SK-N-SH (cell line): Measurements from ENCODE around the gene ARL3. TPM values are rescaled to one million over a fixed set of nuclear protein-coding genes. Genes with fewer than 3 reads are reported as not detected.
"Not testable (repeated sequence)": the region's sequence is repeated elsewhere in the genome, so short reads cannot be mapped to it uniquely, and the experiment has no call there.

ENCODE experiments used
- CTCF ChIA-PET: fragments of 300-600, 350-600 bp; formaldehyde crosslinking; extraction: SDS; loops from one replicate; lab custom pipeline; 2021; lab: Yijun Ruan, JAX
- POLR2A ChIA-PET: fragments of 350-600 bp; sonication (Branson Sonifier 250); formaldehyde crosslinking; extraction: SDS; loops from one replicate; lab custom pipeline; 2020; ENCODE audit warnings: antibody characterized with exemption, inconsistent platforms; lab: Yijun Ruan, JAX
- DNase-seq: peaks from one replicate; pipeline ENCODE4 v3.0.0; 2012
- H2AFZ ChIP-seq: fragments of 200-600 bp; sonication (generic); 2 replicates; pipeline ENCODE4 v1.8.1; 2016; ENCODE audit warnings: antibody characterized with exemption, mild to moderate bottlenecking, low read depth
- H3F3A ChIP-seq: fragments of 200-600 bp; sonication (generic); replicated peaks from 2 replicates; pipeline ENCODE3; 2016; ENCODE audit warnings: antibody characterized with exemption, mild to moderate bottlenecking; ENCODE audit not compliant: insufficient read depth
- H3K27ac ChIP-seq, 2 experiments: fragments of 200-500 bp in 1 of 2; fragments of 200-600 bp in 1 of 2; sonication (Bioruptor generic) in 1 of 2; sonication (generic), shearing (Covaris generic) in 1 of 2; 2 replicates each; pipeline versions ENCODE4 v1.5.1 to v1.6.1; 2014 to 2016; ENCODE audit warnings: low read depth in 2 of 2, inconsistent platforms in 1 of 2, low read length in 1 of 2, mild to moderate bottlenecking in 1 of 2, mixed read lengths in 1 of 2
- H3K27me3 ChIP-seq: fragments of 200-600 bp; sonication (generic), shearing (Covaris generic); 2 replicates; pipeline ENCODE4 v1.6.1; 2016; ENCODE audit warnings: mixed run types; ENCODE audit not compliant: insufficient read depth
- H3K36me3 ChIP-seq, 2 experiments: fragments of 200-500 bp in 1 of 2; fragments of 200-600 bp in 1 of 2; sonication (Bioruptor generic) in 1 of 2; sonication (generic) in 1 of 2; replicated peaks in 1 of 2; 2 replicates each; pipeline versions ENCODE3 to v1.5.1; 2014 to 2016; ENCODE audit warnings: low read length in 1 of 2, mild to moderate bottlenecking in 1 of 2; ENCODE audit not compliant: insufficient read depth in 2 of 2, control insufficient read depth in 1 of 2
- H3K4me1 ChIP-seq, 2 experiments: fragments of 200-500 bp in 1 of 2; fragments of 200-600 bp in 1 of 2; sonication (Bioruptor generic) in 1 of 2; sonication (generic), shearing (Covaris generic) in 1 of 2; 2 replicates each; pipeline versions ENCODE4 v1.5.1 to v1.6.1; 2014 to 2016; ENCODE audit warnings: low read depth in 1 of 2, low read length in 1 of 2, mixed run types in 1 of 2; ENCODE audit not compliant: insufficient read depth in 2 of 2, control insufficient read depth in 1 of 2
- H3K4me2 ChIP-seq: fragments of 200-600 bp; sonication (generic), shearing (Covaris generic); 2 replicates; pipeline ENCODE4 v1.6.1; 2017; ENCODE audit warnings: mixed run types
- H3K4me3 ChIP-seq, 2 experiments: fragments of 200-500 bp in 1 of 2; fragments of 200-600 bp in 1 of 2; sonication (Bioruptor generic) in 1 of 2; sonication (generic), shearing (Covaris generic) in 1 of 2; 2 replicates each; pipeline versions ENCODE4 v1.5.1 to v1.8.1; 2014 to 2016; ENCODE audit warnings: low read depth in 2 of 2, inconsistent platforms in 1 of 2, low read length in 1 of 2, mild to moderate bottlenecking in 1 of 2, mixed read lengths in 1 of 2, moderate library complexity in 1 of 2
- H3K79me2 ChIP-seq: fragments of 200-600 bp; sonication (generic); 2 replicates; pipeline ENCODE4 v1.8.1; 2017; ENCODE audit warnings: mild to moderate bottlenecking; ENCODE audit not compliant: insufficient read depth
- H3K9ac ChIP-seq: fragments of 200-600 bp; sonication (generic); 2 replicates; pipeline ENCODE4 v1.6.1; 2017; ENCODE audit warnings: mixed run types
- H3K9me2 ChIP-seq: fragments of 200-600 bp; sonication (generic); 2 replicates; pipeline ENCODE4 v1.6.1; 2017; ENCODE audit warnings: mixed run types
- H3K9me3 ChIP-seq: fragments of 200-600 bp; sonication (generic); 2 replicates; pipeline ENCODE4 v1.6.1; 2017; ENCODE audit warnings: mixed run types, mild to moderate bottlenecking, moderate library complexity
- H4K20me1 ChIP-seq: fragments of 200-600 bp; sonication (generic); 2 replicates; pipeline ENCODE4 v1.6.1; 2017; ENCODE audit warnings: mild to moderate bottlenecking, mixed run types; ENCODE audit not compliant: insufficient read depth
- CHD2 ChIP-seq: fragments of 150-350 bp; IDR thresholded peaks from 2 replicates; pipeline ENCODE4 v1.6.1; 2018; ENCODE audit warnings: low read length; ENCODE audit not compliant: partially characterized antibody
- ELF1 ChIP-seq: IDR thresholded peaks from 2 replicates; pipeline ENCODE4 v1.4.0; 2012
- EP300 ChIP-seq, 2 experiments: IDR thresholded peaks; 2 replicates each; pipeline versions ENCODE4 v1.4.0 to v1.6.1; 2012; ENCODE audit warnings: borderline replicate concordance in 1 of 2, low read depth in 1 of 2, low read length in 1 of 2
- FOSL2 ChIP-seq: IDR thresholded peaks from 2 replicates; pipeline ENCODE4 v1.4.0; 2012; ENCODE audit warnings: low read depth, mild to moderate bottlenecking, moderate library complexity, borderline replicate concordance
- FOXM1 ChIP-seq: IDR thresholded peaks from 2 replicates; pipeline ENCODE4 v1.4.0; 2012; ENCODE audit warnings: low read depth, mild to moderate bottlenecking
- GATA2 ChIP-seq: sonication (generic); formaldehyde crosslinking; IDR thresholded peaks from 2 replicates; pipeline ENCODE4 v1.5.0; 2020; ENCODE audit warnings: mild to moderate bottlenecking, missing genetic modification reagents
- NFIC ChIP-seq: IDR thresholded peaks from 2 replicates; pipeline ENCODE4 v1.4.0; 2012; ENCODE audit warnings: borderline replicate concordance
- PBX3 ChIP-seq: IDR thresholded peaks from 2 replicates; pipeline ENCODE4; 2012
- RAD21 ChIP-seq: IDR thresholded peaks from 2 replicates; pipeline ENCODE4 v1.6.1; 2012; ENCODE audit warnings: mild to moderate bottlenecking, low read length
- RCOR1 ChIP-seq: fragments of 150-350 bp; IDR thresholded peaks from 2 replicates; pipeline ENCODE4 v1.6.1; 2017; ENCODE audit warnings: antibody characterized with exemption, low read length
- RFX5 ChIP-seq: IDR thresholded peaks from 2 replicates; pipeline ENCODE4 v1.6.1; 2012; ENCODE audit warnings: mild to moderate bottlenecking, improper control_type of control experiment, low read length
- RXRA ChIP-seq: IDR thresholded peaks from 2 replicates; pipeline ENCODE4 v1.4.0; 2012; ENCODE audit warnings: low read depth, mild to moderate bottlenecking, borderline replicate concordance
- TAF1 ChIP-seq: IDR thresholded peaks from 2 replicates; pipeline ENCODE4 v1.6.1; 2012; ENCODE audit warnings: low read depth, mild to moderate bottlenecking, low read length, moderate library complexity, borderline replicate concordance
- TCF12 ChIP-seq: IDR thresholded peaks from 2 replicates; pipeline ENCODE4 v1.4.0; 2012
- TEAD4 ChIP-seq: IDR thresholded peaks from 2 replicates; pipeline ENCODE4 v1.4.0; 2012; ENCODE audit warnings: mild to moderate bottlenecking, borderline replicate concordance; ENCODE audit not compliant: insufficient read depth
- USF1 ChIP-seq: IDR thresholded peaks from 2 replicates; pipeline ENCODE4 v1.4.0; 2012; ENCODE audit warnings: low read depth, borderline replicate concordance
- YY1 ChIP-seq: IDR thresholded peaks from 2 replicates; pipeline ENCODE4 v1.4.0; 2012; ENCODE audit warnings: low read depth, mild to moderate bottlenecking
- WGBS: methylation state at CpG from one replicate; pipeline ENCODE4 v1.1.6; 2017; ENCODE audit warnings: low lambda C conversion rate; 5-methylcytosine and 5-hydroxymethylcytosine counted together
- polyA plus RNA-seq, 3 experiments: library from polyadenylated mRNA; depleted of rRNA; stranded (reverse); fragments of >200 nt; gene quantifications; 2 replicates each; pipeline ENCODE4 v1.2.3, GENCODE V29; 2012
- TF ChIP-seq, protein P1 (sequence below): IDR thresholded peaks from 2 replicates; pipeline ENCODE4 v1.4.0; 2012; ENCODE audit warnings: low read depth

ARL3 gene
- polyA plus RNA-seq, 1 of the 3 experiments (the other 2 are of a cell fraction): 11.2 TPM

DNA sequence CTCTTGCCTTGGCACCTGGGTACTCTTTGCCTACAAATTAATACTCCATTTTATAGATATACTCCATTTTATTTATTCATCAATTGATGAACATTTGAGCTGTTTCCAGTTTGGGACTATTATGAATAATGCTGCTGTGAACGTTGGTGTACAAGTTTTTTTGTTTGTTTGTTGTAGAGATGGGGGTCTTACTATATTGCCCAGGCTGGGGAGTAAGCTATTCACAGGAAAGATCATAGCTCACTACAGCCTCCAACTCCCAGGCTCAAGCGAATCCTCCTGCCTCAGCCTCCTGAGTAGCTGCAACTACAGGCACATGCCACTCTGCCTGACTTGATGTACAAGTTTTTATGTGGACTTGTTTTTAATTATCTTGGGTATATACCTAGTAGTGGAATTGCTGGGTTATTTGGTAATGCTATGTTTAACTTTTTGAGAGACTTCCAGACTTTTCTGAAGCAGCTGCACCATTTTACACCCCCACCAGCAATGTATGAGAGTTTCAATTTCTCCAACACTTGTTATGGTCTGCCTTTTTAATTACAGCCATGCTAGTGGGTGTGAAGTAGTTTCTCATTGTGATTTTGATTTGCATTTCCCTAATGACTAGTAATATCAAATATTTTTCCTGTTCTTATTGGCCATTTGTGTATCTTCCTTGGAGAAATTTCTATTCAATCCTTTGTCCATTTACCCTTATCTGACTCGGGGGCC lies 45.5 kb upstream of the ARL3 start:
- TF ChIP-seq PBX3 (no peak), CHD2 (no peak), EP300 (IDR thresholded peaks at IDR 0.05; ENCODE audit: borderline replicate concordance in 1 of 2, low read depth in 1 of 2, low read length in 1 of 2) (no peak), TEAD4 (no peak), FOXM1 (no peak), NFIC (no peak), GATA2 (CRISPR knock-in tag) (no peak), RCOR1 (no peak), RFX5 (no peak), TAF1 (no peak), TCF12 (no peak), YY1 (no peak), RAD21 (no peak), RXRA (no peak), USF1 (no peak), ELF1 (no peak), FOSL2 (no peak)
- TF ChIP-seq, protein P1, sequence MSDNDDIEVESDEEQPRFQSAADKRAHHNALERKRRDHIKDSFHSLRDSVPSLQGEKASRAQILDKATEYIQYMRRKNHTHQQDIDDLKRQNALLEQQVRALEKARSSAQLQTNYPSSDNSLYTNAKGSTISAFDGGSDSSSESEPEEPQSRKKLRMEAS: no peak
- Histone ChIP-seq H3K27ac (no peak overlapping the region), H3K36me3 (no peaks in the 10 kb centered on the region), H3K9me3 (no peaks in the 10 kb centered on the region), H3K4me1 (peaks cover 4 to 8% of the 10 kb centered on the region in 2 experiments; a peak in 2 of 4 replicates), H4K20me1 (peaks cover 7% of the 10 kb centered on the region; the same call in 1 of the 2 replicates), H3K4me3 (no peak overlapping the region), H3K27me3 (no peaks in the 10 kb centered on the region), H3F3A (peaks cover 3% of the 10 kb centered on the region), H3K9me2 (no peaks in the 10 kb centered on the region), H3K4me2 (no peak overlapping the region), H2AFZ (no peak overlapping the region), H3K9ac (no peak overlapping the region), H3K79me2 (peaks cover 63% of the 10 kb centered on the region)
- 69% methylated on average over 3 of the region's 3 CpGs for WGBS
- POLR2A ChIA-PET: no interaction called here
- CTCF ChIA-PET: no interaction called here
- no peak for DNase-seq

GRCh38 chr10:102758933-102759262 lies 44.7 kb upstream of the ARL3 start:
- H3K9ac ChIP-seq, POLR2A ChIA-PET, H3K9me3 ChIP-seq, H2AFZ ChIP-seq, H3K4me1 ChIP-seq, DNase-seq, CTCF ChIA-PET, H3K4me3 ChIP-seq, H3K27ac ChIP-seq, H3K9me2 ChIP-seq, H3K27me3 ChIP-seq, H3K36me3 ChIP-seq, H3K4me2 ChIP-seq, H3F3A ChIP-seq: not testable (repeated sequence)
- Histone ChIP-seq H3K79me2 (peaks cover 64% of the 10 kb centered on the region), H4K20me1 (peaks cover 12% of the 10 kb centered on the region; the same call in 1 of the 2 replicates)
- WGBS: 98% methylated on average over 5 of the region's 12 CpGs
